Duodenal mucosa (tissue), 2 donors: ENCODE measurements around the gene EID2B.

Experiments
- H3K27ac ChIP-seq: one replicate; pipeline ENCODE4 v1.7.0; 2013; ENCODE audit warnings: low read depth, low read length
- H3K27me3 ChIP-seq, 2 donors: one replicate each; pipeline ENCODE4 v1.7.0; 2013; ENCODE audit warnings: low read length in 2 of 2, control low read depth in 1 of 2; ENCODE audit not compliant: insufficient read depth in 2 of 2, control insufficient read depth in 1 of 2
- H3K36me3 ChIP-seq, 2 donors: one replicate each; pipeline ENCODE4 v1.7.0; 2013; ENCODE audit warnings: low read length in 2 of 2, control low read depth in 1 of 2; ENCODE audit not compliant: insufficient read depth in 2 of 2, control insufficient read depth in 1 of 2
- H3K4me1 ChIP-seq, 2 donors: one replicate each; pipeline ENCODE4 v1.7.0; 2013; ENCODE audit warnings: low read length in 2 of 2, control low read depth in 1 of 2; ENCODE audit not compliant: insufficient read depth in 2 of 2, control insufficient read depth in 1 of 2
- H3K4me3 ChIP-seq, 2 donors: one replicate each; pipeline ENCODE4 v1.7.0; 2013; ENCODE audit warnings: low read length in 2 of 2, low read depth in 1 of 2
- H3K9ac ChIP-seq, 2 donors: one replicate each; pipeline ENCODE4 v1.7.0; 2013; ENCODE audit warnings: low read length in 2 of 2, low read depth in 1 of 2
- H3K9me3 ChIP-seq, 2 donors: one replicate each; pipeline ENCODE4 v1.7.0; 2013; ENCODE audit warnings: low read length in 2 of 2, control low read depth in 1 of 2; ENCODE audit not compliant: control insufficient read depth in 1 of 2

Gene EID2B

DNA sequence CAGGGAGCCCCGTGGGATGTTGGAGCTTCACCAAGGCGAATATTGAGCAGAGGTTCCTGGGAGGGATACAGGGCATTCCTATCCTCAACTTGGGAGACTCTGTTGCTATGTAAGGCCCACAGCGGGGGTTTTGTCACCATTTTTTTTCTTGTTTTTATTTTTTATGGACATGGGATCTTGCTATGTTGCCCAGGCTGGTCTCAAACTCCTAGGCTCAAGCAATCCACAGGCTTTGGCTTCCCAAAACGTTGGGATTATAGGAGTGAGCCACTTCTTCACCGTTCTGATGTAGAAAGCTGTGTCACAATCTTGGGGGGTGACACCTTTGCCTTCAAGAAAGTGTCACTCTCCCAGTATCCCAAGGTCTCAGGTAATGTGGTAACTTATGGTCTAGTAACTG, 31.3 kb downstream of the EID2B start:
- Histone ChIP-seq H3K36me3 (no peaks in the 10 kb centered on the region), H3K4me3 (no peak overlapping the region), H3K4me1 (peaks cover 0 to 17% of the 10 kb centered on the region in 2 donors), H3K9me3 (no peaks in the 10 kb centered on the region), H3K27me3 (peaks cover 34 to 43% of the 10 kb centered on the region in 2 donors), H3K27ac (no peak overlapping the region), H3K9ac (no peak overlapping the region)

DNA sequence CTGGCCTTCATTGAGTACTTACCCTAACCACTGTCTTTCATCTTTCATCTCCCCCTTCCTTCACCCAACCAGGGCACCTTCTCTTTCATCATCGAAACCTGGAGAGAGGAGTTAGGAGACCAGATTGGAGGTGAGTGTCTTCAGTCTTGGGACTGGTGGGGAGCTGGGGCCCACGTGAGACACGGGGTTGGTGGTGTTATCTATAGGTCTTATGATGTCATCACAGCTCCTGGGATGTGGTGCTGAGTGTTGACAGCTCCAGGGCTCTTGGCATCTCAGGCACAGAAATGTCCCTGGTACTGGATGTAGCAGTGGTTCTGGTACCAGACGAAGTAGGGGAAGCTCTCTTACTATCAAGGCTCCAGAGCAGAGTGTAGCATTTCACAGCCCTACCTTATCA, 32.1 kb downstream of the EID2B start:
- Histone ChIP-seq H3K4me3 (no peak overlapping the region), H3K4me1 (peaks cover 0 to 17% of the 10 kb centered on the region in 2 donors), H3K9me3 (no peaks in the 10 kb centered on the region), H3K27ac (no peak overlapping the region), H3K9ac (no peak overlapping the region), H3K36me3 (no peaks in the 10 kb centered on the region), H3K27me3 (peaks cover 33 to 43% of the 10 kb centered on the region in 2 donors)

DNA sequence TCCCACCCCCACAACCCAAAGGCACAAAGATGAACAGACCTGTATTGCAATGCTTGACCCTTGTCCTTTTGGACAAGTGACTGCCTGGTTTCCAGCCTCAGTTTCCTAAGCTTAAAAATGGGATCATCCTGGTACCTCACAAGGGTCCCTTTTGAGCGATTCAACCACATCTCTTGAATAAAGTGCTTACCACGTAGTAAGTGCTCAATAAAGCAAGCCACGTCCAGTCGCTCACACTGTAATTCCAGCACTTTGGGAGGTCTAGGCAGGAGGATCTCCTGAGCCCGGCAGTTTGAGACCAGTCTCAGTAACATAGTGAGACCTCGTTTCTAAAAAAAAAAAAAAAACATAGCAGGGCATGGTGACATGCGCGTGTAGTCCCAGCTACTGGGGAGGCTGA, 32.7 kb downstream of the EID2B start:
- peaks cover 0 to 17% of the 10 kb centered on the region in 2 donors for H3K4me1 ChIP-seq
- H3K9me3 ChIP-seq: no peaks in the 10 kb centered on the region
- no peak overlapping the region for H3K4me3 ChIP-seq
- H3K9ac ChIP-seq: no peak overlapping the region
- no peak overlapping the region for H3K27ac ChIP-seq
- peaks cover 33 to 42% of the 10 kb centered on the region in 2 donors for H3K27me3 ChIP-seq
- no peaks in the 10 kb centered on the region for H3K36me3 ChIP-seq

DNA sequence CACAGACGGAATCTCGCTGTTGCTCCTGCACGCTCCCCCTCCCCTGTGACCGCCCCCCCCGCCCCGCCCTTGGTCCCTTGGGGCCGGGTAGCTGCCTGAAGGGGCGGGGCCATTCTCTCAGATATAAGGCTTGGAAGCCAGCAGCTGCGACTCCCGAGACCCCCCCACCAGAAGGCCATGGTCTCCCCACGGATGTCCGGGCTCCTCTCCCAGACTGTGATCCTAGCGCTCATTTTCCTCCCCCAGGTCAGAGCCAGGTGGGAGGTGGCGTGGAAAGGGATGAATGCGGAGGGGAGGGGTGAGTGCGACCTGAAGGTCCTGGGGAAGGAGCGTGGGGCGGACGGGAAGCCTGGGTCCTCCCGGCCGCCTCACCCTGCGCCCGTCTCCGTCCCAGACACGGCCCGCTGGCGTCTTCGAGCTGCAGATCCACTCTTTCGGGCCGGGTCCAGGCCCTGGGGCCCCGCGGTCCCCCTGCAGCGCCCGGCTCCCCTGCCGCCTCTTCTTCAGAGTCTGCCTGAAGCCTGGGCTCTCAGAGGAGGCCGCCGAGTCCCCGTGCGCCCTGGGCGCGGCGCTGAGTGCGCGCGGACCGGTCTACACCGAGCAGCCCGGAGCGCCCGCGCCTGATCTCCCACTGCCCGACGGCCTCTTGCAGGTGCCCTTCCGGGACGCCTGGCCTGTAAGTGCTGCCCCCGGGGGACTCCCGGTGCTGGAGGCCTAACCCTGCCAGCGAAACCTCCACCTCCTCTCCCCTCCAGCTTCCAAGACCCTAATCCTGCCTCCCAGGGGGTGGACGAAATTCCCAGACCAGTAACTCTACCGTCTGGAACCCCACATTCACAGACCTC, 33.6 kb downstream of the EID2B start, which contains the start of gene DLL3:
Gene DLL3 (plus strand): TSS at position 150 of the 845 bp plus-strand sequence. CDS start 28 bp downstream, at position 178.
- peak within 1 kb of the TSS; percentile 25 to 30 for H3K4me3 ChIP-seq
- H3K4me1 ChIP-seq: peaks cover 0 to 17% of the 10 kb centered on the region in 2 donors
- peaks cover 26 to 35% of the 10 kb centered on the region in 2 donors for H3K27me3 ChIP-seq
- no peaks in the 10 kb centered on the region for H3K9me3 ChIP-seq
- H3K9ac ChIP-seq: no peak within 1 kb of the TSS
- no peaks in the 10 kb centered on the region for H3K36me3 ChIP-seq
- H3K27ac ChIP-seq: no peak within 1 kb of the TSS

DNA sequence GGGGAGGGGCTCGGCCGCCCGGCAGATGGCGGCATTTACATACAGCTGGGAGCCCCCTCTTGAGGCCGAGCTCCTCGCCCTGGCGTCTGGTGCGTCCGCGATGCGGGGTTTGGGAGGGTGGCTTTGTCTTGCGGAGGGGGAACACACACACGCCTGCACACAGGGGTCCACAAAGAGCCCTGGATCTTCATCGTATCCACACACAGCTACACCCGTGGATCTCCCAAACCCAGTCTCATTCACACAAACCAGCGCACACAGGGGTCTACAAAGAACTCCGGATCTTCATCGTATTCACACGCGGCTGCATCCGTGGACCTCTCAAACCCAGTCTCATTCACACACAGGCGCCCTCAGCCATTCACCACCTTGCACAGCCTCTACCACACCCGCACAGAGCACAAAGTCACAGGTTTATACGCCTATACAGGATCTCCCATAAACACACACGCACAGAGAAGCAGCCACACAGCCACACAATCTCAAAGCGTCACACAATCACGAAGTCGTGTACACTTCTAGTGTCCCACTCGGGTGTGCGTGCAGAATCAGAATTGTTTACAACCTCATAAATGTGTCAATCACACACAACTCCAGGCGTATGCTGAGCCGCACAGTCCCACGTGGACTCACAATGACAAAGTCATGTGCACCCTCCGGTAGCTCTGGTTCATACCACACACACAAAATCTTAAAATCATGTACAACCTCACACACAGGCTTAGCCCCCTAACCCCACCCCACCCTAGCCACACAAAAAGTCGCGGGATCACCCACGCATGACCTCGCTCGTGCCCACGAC, 34.5 kb downstream of the EID2B start:
- no peaks in the 10 kb centered on the region for H3K9me3 ChIP-seq
- no peaks in the 10 kb centered on the region for H3K36me3 ChIP-seq
- no peak overlapping the region for H3K27ac ChIP-seq
- peaks cover 0 to 17% of the 10 kb centered on the region in 2 donors for H3K4me1 ChIP-seq
- peaks cover 20 to 31% of the 10 kb centered on the region in 2 donors for H3K27me3 ChIP-seq
- peak overlapping the region; percentile 25 to 30 for H3K4me3 ChIP-seq
- H3K9ac ChIP-seq: no peak overlapping the region

DNA sequence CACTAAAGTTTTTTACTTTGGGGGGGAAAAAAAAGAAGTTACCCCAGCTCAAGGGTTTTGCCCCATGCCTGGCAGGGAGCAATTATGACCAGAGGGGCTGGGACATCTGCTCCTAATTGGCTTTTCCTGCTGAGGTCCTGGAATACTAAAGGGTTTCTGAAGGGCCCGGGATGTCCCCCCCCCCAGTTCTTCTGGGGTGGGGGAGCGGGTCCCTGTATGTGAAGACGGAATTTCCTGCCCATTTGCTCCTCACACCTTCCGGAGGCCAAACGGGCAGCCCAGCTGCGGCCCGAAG, 35.0 kb downstream of the EID2B start:
- peaks cover 20 to 31% of the 10 kb centered on the region in 2 donors for H3K27me3 ChIP-seq

DNA sequence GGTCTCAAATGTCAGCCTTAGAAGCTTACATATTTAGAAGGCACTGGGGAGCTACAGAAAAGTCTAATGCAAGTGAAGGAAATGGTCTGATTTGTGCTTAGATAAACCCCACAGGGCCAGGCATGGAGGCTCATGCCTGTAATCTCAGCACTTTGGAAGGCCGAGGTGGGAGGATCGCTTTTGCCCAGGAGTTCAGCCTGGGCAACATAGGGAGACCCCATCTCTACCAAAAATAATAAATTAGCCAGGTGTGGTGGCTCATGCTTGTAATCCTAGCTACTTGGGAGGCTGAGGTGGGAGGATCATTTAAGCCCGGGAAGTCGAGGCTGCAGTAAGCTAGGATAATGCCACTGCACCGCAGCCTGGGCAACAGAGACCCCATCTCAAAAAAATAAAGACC, 36.6 kb downstream of the EID2B start:
- H3K4me1 ChIP-seq: peaks cover 0 to 17% of the 10 kb centered on the region in 2 donors
- H3K9me3 ChIP-seq: no peaks in the 10 kb centered on the region
- no peak overlapping the region for H3K9ac ChIP-seq
- no peak overlapping the region for H3K27ac ChIP-seq
- H3K36me3 ChIP-seq: peaks cover 0 to 5% of the 10 kb centered on the region in 2 donors
- no peak overlapping the region for H3K4me3 ChIP-seq
- peaks cover 20 to 26% of the 10 kb centered on the region in 2 donors for H3K27me3 ChIP-seq

More for the DNA sequence above, 35.0 kb downstream of the EID2B start:
- Histone ChIP-seq H3K27ac (no peak overlapping the region), H3K4me1 (peaks cover 0 to 17% of the 10 kb centered on the region in 2 donors), H3K9me3 (no peaks in the 10 kb centered on the region), H3K9ac (no peak overlapping the region), H3K4me3 (peak overlapping the region in 1 of 2 donors; percentile 30), H3K36me3 (no peaks in the 10 kb centered on the region)

DNA sequence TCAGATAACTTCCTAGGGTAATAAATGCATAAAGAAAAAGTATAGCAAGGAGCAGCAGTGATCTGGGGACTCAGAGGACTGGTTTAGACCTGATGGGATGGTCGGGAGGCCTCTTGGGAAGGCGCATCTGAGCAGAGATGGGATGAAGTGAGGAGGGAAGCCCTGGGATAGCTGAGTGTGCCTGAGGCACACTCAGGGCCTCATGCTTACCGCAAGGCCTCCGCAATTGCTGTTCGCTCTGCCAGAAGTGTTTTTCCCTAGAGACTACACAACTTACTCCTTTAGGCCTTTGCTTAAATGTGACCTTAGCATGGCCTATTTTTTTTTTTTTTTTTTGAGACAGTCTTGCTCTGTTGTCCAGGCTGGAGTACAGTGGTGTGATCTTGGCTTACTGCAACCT, 38.0 kb downstream of the EID2B start:
- peaks cover 0 to 13% of the 10 kb centered on the region in 2 donors for H3K36me3 ChIP-seq
- peaks cover 0 to 17% of the 10 kb centered on the region in 2 donors for H3K4me1 ChIP-seq
- H3K9ac ChIP-seq: no peak overlapping the region
- H3K9me3 ChIP-seq: no peaks in the 10 kb centered on the region
- no peak overlapping the region for H3K4me3 ChIP-seq
- H3K27me3 ChIP-seq: peaks cover 15 to 17% of the 10 kb centered on the region in 2 donors
- no peak overlapping the region for H3K27ac ChIP-seq

DNA sequence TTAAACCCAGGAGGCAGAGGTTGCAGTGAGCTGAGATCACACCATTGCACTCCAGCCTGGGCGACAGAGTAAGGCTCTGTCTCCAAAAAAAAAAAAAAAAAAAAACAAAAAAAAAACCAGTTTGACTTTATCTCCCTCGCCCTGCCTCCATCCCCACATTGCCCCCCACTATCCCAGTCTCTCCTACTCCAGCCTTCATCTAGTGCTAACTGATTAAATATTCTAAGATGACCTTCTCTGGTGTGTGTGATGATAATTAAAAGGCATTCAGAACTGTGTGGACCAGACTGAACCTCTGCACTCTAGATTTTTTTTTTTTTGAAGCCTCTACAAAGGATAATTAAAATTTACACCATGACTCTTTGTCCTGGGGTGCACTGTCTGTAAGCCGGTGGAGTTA, 39.9 kb downstream of the EID2B start:
- peaks cover 11 to 32% of the 10 kb centered on the region in 2 donors for H3K36me3 ChIP-seq
- H3K27ac ChIP-seq: no peak overlapping the region
- H3K9me3 ChIP-seq: no peaks in the 10 kb centered on the region
- peaks cover 0 to 1% of the 10 kb centered on the region in 2 donors for H3K4me1 ChIP-seq
- no peak overlapping the region for H3K9ac ChIP-seq
- H3K27me3 ChIP-seq: peaks cover 0 to under 1% of the 10 kb centered on the region in 2 donors
- H3K4me3 ChIP-seq: no peak overlapping the region

DNA sequence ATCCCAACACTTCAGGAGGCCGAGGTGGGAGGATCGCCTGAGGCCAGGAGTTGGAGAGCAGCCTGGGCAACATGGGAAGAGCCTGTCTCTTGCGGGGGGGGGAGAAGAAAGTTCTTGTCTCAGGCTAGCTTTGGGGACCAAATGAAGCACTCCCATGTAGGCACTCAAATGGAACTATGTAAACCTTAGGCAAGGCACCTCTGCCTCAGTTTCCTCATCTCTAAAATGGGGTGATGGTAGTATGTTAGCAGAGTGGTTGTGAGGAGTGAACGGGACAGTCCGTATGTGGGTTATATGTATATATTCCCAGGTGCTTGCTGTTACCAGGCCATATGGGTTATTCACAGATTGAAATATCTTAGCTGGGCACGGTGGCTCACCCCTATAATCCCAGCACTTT, 40.4 kb downstream of the EID2B start:
- Histone ChIP-seq H3K9me3 (no peaks in the 10 kb centered on the region), H3K27me3 (no peaks in the 10 kb centered on the region), H3K4me1 (no peaks in the 10 kb centered on the region), H3K4me3 (no peak overlapping the region), H3K27ac (no peak overlapping the region), H3K9ac (no peak overlapping the region), H3K36me3 (peaks cover 12 to 33% of the 10 kb centered on the region in 2 donors)
